Stimulated activated CD8-positive, alpha-beta memory T cell treated with anti-CD3 and anti-CD28 coated beads, Interleukin-15, amount 100 ng/mL, for 48 hours (primary cell): Measurements from ENCODE around the gene TMC1.

Source experiments
- DNase-seq, 2 donors: peaks; one replicate each; pipeline ENCODE4 v3.0.0-alpha.2; 2020; ENCODE audit warnings: low read depth in 2 of 2

Gene TMC1

GRCh38 chr9:72575666-72576065 lies 54.3 kb downstream of the TMC1 start:
- no peak for DNase-seq

- no peak for DNase-seq
These were observed 54.7 kb downstream of the TMC1 start for GRCh38 chr9:72576087-72576486.

GRCh38 chr9:72577212-72577753 lies 55.9 kb downstream of the TMC1 start:
- DNase-seq, result no peak

GRCh38 chr9:72579190-72579589 lies 57.8 kb downstream of the TMC1 start:
- no peak for DNase-seq

GRCh38 chr9:72579880-72580550 lies 58.6 kb downstream of the TMC1 start:
- no peak for DNase-seq

- no peak for DNase-seq
These were observed 60.3 kb downstream of the TMC1 start for GRCh38 chr9:72581694-72582093.

- no peak for DNase-seq
These were observed 62.0 kb downstream of the TMC1 start for GRCh38 chr9:72583370-72583769.

GRCh38 chr9:72586388-72587130 lies 65.2 kb downstream of the TMC1 start:
- DNase-seq, result peak in 1 of 2 donors; percentile 6

- DNase-seq, result no peak
These were observed 66.9 kb downstream of the TMC1 start for GRCh38 chr9:72588336-72588735.

- DNase-seq, result no peak
These were observed 68.5 kb downstream of the TMC1 start for GRCh38 chr9:72589667-72590521.

GRCh38 chr9:72590824-72591223 lies 69.4 kb downstream of the TMC1 start:
- DNase-seq, result no peak

- no peak for DNase-seq
These were observed 71.3 kb downstream of the TMC1 start for GRCh38 chr9:72592502-72593403.

- no peak for DNase-seq
These were observed 75.2 kb downstream of the TMC1 start for GRCh38 chr9:72596451-72597180.

- no peak for DNase-seq
These were observed 75.7 kb downstream of the TMC1 start for GRCh38 chr9:72597181-72597517.

- DNase-seq, result no peak
These were observed 76.2 kb downstream of the TMC1 start for GRCh38 chr9:72597601-72598000.

- no peak for DNase-seq
These were observed 77.2 kb downstream of the TMC1 start for GRCh38 chr9:72598639-72599038.

GRCh38 chr9:72599874-72600534 lies 78.6 kb downstream of the TMC1 start:
- DNase-seq, result no peak

GRCh38 chr9:72600671-72601070 lies 79.3 kb downstream of the TMC1 start:
- no peak for DNase-seq

GRCh38 chr9:72601615-72602014 lies 80.2 kb downstream of the TMC1 start:
- DNase-seq, result no peak

GRCh38 chr9:72612449-72612848 lies 91.0 kb downstream of the TMC1 start:
- no peak for DNase-seq
